Measurements from ENCODE around the gene TNS3.

Gene TNS3

DNA sequence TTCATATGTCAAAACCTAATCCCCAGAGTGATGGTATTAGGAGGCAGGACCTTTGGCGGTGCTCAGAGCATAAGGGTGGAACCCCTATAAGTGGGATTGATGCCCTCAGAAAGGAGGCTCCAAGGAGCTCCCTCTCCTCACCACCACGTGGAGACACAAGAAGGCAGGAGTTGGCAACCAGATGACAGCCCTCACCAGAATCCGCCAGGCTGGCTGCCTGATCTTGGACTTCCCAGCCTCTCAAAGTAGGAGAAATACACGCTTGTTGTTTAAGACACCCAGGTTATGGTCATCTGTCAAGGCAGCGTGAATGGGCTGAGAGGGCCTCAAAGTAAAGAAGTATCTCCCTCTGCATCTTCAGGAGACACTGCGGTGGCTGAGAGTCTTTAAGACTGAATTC lies 187.7 kb downstream of the TNS3 start:
- no peak overlapping the region for H3K23ac ChIP-seq (ENCODE audit: low read length in 2 of 2)
- H3K36me3 ChIP-seq (ENCODE audit: control insufficient read depth in 1 of 2, insufficient read depth in 2 of 2, low read depth in 1 of 2, low read length in 2 of 2) = peaks cover 0 to 74% of the 10 kb centered on the region in 2 experiments
- H3K4ac ChIP-seq (ENCODE audit: low read depth in 1 of 2, low read length in 2 of 2) = no peak overlapping the region
- H2BK15ac ChIP-seq (ENCODE audit: low read depth, poor library complexity, severe bottlenecking) = no peak overlapping the region
- no peak overlapping the region for H4K8ac ChIP-seq (ENCODE audit: low read length)
- no peak overlapping the region for H3K27ac ChIP-seq (ENCODE audit: low read length, poor library complexity, severe bottlenecking)
- peaks cover 0 to 58% of the 10 kb centered on the region in 2 experiments for H3K27me3 ChIP-seq (ENCODE audit: control insufficient read depth in 1 of 2, insufficient read depth in 1 of 2, low read length in 2 of 2)
- WGBS = 93% methylated on average over 6 of the region's 6 CpGs
- no peak overlapping the region for H3K14ac ChIP-seq (ENCODE audit: low read length in 2 of 2)
- H3K4me1 ChIP-seq (ENCODE audit: control insufficient read depth, insufficient read depth, low read depth, low read length) = no peaks in the 10 kb centered on the region
- H3K4me2 ChIP-seq (ENCODE audit: low read length, poor library complexity, severe bottlenecking) = no peak overlapping the region
- no peak overlapping the region for H2AFZ ChIP-seq (ENCODE audit: low read depth, low read length)
- H3K9ac ChIP-seq (ENCODE audit: low read length) = no peak overlapping the region
- no peak overlapping the region for H2BK5ac ChIP-seq (ENCODE audit: low read depth, low read length, poor library complexity, severe bottlenecking)
- DNase-seq = no peak
- no peak overlapping the region for H3K4me3 ChIP-seq (ENCODE audit: insufficient read depth in 1 of 2, low read depth in 1 of 2, low read length in 2 of 2)
- no peak overlapping the region for H4K91ac ChIP-seq (ENCODE audit: low read length)
- no peak overlapping the region for H2AK5ac ChIP-seq (ENCODE audit: low read length, severe bottlenecking)
- H3K18ac ChIP-seq (ENCODE audit: low read depth in 1 of 2, low read length in 2 of 2) = no peak overlapping the region
- H3K79me1 ChIP-seq (replicated peaks; ENCODE audit: low read length, poor library complexity, severe bottlenecking) = peaks cover 28% of the 10 kb centered on the region
- no peak overlapping the region for H2BK12ac ChIP-seq (ENCODE audit: low read length in 2 of 2)
- H3K9me3 ChIP-seq (ENCODE audit: control insufficient read depth, low read length) = no peaks in the 10 kb centered on the region
- H2BK120ac ChIP-seq (ENCODE audit: low read depth, low read length) = no peak overlapping the region

DNA sequence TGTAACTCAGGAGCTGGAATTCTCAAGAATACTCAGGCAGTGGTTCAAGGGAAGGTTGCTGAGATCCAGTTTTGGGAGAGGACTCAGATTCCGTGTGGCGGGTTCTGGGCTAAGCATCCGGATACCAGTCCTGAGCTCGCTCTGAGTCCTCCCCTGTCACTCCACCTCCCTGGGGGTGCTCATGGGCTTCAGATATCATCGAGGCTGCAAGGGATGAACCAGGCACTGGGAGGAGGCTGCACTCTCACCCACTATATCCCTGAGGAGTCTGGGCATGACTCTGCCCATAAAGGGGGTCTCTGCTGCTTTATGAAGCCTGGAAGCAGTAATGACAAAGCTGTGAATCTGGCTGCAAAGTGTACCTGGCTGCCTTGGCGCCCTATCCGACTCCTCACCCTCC lies 188.5 kb downstream of the TNS3 start:
- WGBS = 92% methylated on average over 7 of the region's 7 CpGs
- H3K9me3 ChIP-seq (ENCODE audit: control insufficient read depth, low read length) = no peaks in the 10 kb centered on the region

DNA sequence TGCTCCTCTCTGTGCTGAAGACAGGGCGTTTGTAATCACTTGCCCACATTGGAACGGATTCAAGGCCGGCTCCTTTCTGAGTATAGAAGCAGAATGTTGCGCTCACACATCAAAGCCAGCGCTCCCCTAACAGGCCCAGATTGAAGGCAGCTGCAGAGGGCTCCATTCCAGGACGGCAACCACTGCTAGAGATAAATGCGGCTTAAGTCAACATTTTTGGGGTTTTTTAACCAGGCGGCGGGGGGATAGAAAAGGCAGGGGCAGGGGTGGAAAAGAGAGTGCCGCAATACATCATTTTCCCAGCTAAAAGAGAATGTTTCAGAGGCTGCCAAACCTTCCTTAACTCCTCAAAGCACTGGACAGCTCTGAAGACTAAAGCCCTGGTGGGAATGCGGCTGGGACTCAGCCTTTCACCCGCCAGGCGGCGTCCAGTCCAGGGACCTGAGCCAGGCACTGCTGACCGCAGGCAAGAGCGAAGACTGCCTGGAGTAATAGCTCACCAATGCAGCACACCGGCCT lies 189.6 kb downstream of the TNS3 start:
- Histone ChIP-seq H3K27ac (ENCODE audit: low read length, poor library complexity, severe bottlenecking) (no peak overlapping the region), H2BK15ac (ENCODE audit: low read depth, poor library complexity, severe bottlenecking) (no peak overlapping the region), H3K23ac (ENCODE audit: low read length in 2 of 2) (no peak overlapping the region)

More for the DNA sequence above, 188.5 kb downstream of the TNS3 start:
- DNase-seq = no peak
- Histone ChIP-seq H3K18ac (ENCODE audit: low read depth in 1 of 2, low read length in 2 of 2) (no peak overlapping the region), H3K36me3 (ENCODE audit: control insufficient read depth in 1 of 2, insufficient read depth in 2 of 2, low read depth in 1 of 2, low read length in 2 of 2) (peaks cover 0 to 77% of the 10 kb centered on the region in 2 experiments), H2BK15ac (ENCODE audit: low read depth, poor library complexity, severe bottlenecking) (no peak overlapping the region), H3K27me3 (ENCODE audit: control insufficient read depth in 1 of 2, insufficient read depth in 1 of 2, low read length in 2 of 2) (peaks cover 0 to 61% of the 10 kb centered on the region in 2 experiments), H3K4me3 (ENCODE audit: insufficient read depth in 1 of 2, low read depth in 1 of 2, low read length in 2 of 2) (no peak overlapping the region), H2AFZ (ENCODE audit: low read depth, low read length) (no peak overlapping the region), H2BK12ac (ENCODE audit: low read length in 2 of 2) (no peak overlapping the region), H3K4ac (ENCODE audit: low read depth in 1 of 2, low read length in 2 of 2) (no peak overlapping the region), H2BK5ac (ENCODE audit: low read depth, low read length, poor library complexity, severe bottlenecking) (no peak overlapping the region), H3K9ac (ENCODE audit: low read length) (no peak overlapping the region), H4K8ac (ENCODE audit: low read length) (no peak overlapping the region), H3K4me2 (ENCODE audit: low read length, poor library complexity, severe bottlenecking) (no peak overlapping the region), H3K14ac (ENCODE audit: low read length in 2 of 2) (no peak overlapping the region), H3K23ac (ENCODE audit: low read length in 2 of 2) (peak overlapping the region in 1 of 2 experiments; percentile 17), H2BK120ac (ENCODE audit: low read depth, low read length) (no peak overlapping the region), H3K79me1 (replicated peaks; ENCODE audit: low read length, poor library complexity, severe bottlenecking) (peaks cover 30% of the 10 kb centered on the region), H3K27ac (ENCODE audit: low read length, poor library complexity, severe bottlenecking) (no peak overlapping the region), H3K4me1 (ENCODE audit: control insufficient read depth, insufficient read depth, low read depth, low read length) (no peaks in the 10 kb centered on the region), H2AK5ac (ENCODE audit: low read length, severe bottlenecking) (no peak overlapping the region), H4K91ac (ENCODE audit: low read length) (no peak overlapping the region)

DNA sequence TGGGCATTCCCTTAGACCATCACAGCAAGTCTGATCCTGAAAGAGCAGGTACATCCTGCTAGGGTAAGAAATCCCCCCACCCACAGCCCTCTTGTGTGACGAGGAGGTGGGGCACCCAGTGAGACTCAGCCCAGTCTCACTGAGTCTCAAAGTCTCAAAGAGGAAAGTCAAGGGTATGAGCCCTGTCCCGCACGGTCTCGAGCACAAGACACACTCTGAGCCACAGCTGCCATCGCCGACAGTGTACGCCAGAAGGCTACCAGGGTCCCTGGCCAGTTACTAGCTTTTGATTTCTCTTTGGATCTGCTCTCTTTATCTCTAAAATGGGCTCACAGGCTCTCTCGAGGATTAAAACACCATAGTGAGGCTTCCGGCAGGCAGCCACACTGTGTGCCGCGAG lies 190.2 kb downstream of the TNS3 start:
- peaks cover 0 to 76% of the 10 kb centered on the region in 2 experiments for H3K27me3 ChIP-seq (ENCODE audit: control insufficient read depth in 1 of 2, insufficient read depth in 1 of 2, low read length in 2 of 2)
- no peak overlapping the region for H2BK15ac ChIP-seq (ENCODE audit: low read depth, poor library complexity, severe bottlenecking)
- H2BK120ac ChIP-seq (ENCODE audit: low read depth, low read length) = no peak overlapping the region
- peaks cover 38% of the 10 kb centered on the region for H3K79me1 ChIP-seq (replicated peaks; ENCODE audit: low read length, poor library complexity, severe bottlenecking)
- H3K4me3 ChIP-seq (ENCODE audit: insufficient read depth in 1 of 2, low read depth in 1 of 2, low read length in 2 of 2) = no peak overlapping the region
- H3K4me1 ChIP-seq (ENCODE audit: control insufficient read depth, insufficient read depth, low read depth, low read length) = no peaks in the 10 kb centered on the region
- no peaks in the 10 kb centered on the region for H3K9me3 ChIP-seq (ENCODE audit: control insufficient read depth, low read length)
- DNase-seq = no peak
- no peak overlapping the region for H2BK5ac ChIP-seq (ENCODE audit: low read depth, low read length, poor library complexity, severe bottlenecking)
- no peak overlapping the region for H4K91ac ChIP-seq (ENCODE audit: low read length)
- H3K14ac ChIP-seq (ENCODE audit: low read length in 2 of 2) = no peak overlapping the region
- no peak overlapping the region for H2BK12ac ChIP-seq (ENCODE audit: low read length in 2 of 2)
- no peak overlapping the region for H3K9ac ChIP-seq (ENCODE audit: low read length)
- no peak overlapping the region for H3K23ac ChIP-seq (ENCODE audit: low read length in 2 of 2)
- H4K8ac ChIP-seq (ENCODE audit: low read length) = no peak overlapping the region
- no peak overlapping the region for H3K27ac ChIP-seq (ENCODE audit: low read length, poor library complexity, severe bottlenecking)
- no peak overlapping the region for H3K4ac ChIP-seq (ENCODE audit: low read depth in 1 of 2, low read length in 2 of 2)
- H3K36me3 ChIP-seq (ENCODE audit: control insufficient read depth in 1 of 2, insufficient read depth in 2 of 2, low read depth in 1 of 2, low read length in 2 of 2) = peaks cover 0 to 88% of the 10 kb centered on the region in 2 experiments
- no peak overlapping the region for H3K18ac ChIP-seq (ENCODE audit: low read depth in 1 of 2, low read length in 2 of 2)
- no peak overlapping the region for H2AFZ ChIP-seq (ENCODE audit: low read depth, low read length)
- no peak overlapping the region for H2AK5ac ChIP-seq (ENCODE audit: low read length, severe bottlenecking)
- H3K4me2 ChIP-seq (ENCODE audit: low read length, poor library complexity, severe bottlenecking) = no peak overlapping the region
- WGBS = 98% methylated on average over 11 of the region's 11 CpGs

More for the DNA sequence above, 189.6 kb downstream of the TNS3 start:
- Histone ChIP-seq H3K4ac (ENCODE audit: low read depth in 1 of 2, low read length in 2 of 2) (no peak overlapping the region), H3K4me3 (ENCODE audit: insufficient read depth in 1 of 2, low read depth in 1 of 2, low read length in 2 of 2) (no peak overlapping the region), H2BK120ac (ENCODE audit: low read depth, low read length) (no peak overlapping the region), H3K4me1 (ENCODE audit: control insufficient read depth, insufficient read depth, low read depth, low read length) (no peaks in the 10 kb centered on the region), H3K27me3 (ENCODE audit: control insufficient read depth in 1 of 2, insufficient read depth in 1 of 2, low read length in 2 of 2) (peaks cover 0 to 70% of the 10 kb centered on the region in 2 experiments), H2BK5ac (ENCODE audit: low read depth, low read length, poor library complexity, severe bottlenecking) (no peak overlapping the region), H4K91ac (ENCODE audit: low read length) (no peak overlapping the region), H3K9ac (ENCODE audit: low read length) (no peak overlapping the region), H3K18ac (ENCODE audit: low read depth in 1 of 2, low read length in 2 of 2) (no peak overlapping the region), H3K4me2 (ENCODE audit: low read length, poor library complexity, severe bottlenecking) (no peak overlapping the region), H3K36me3 (ENCODE audit: control insufficient read depth in 1 of 2, insufficient read depth in 2 of 2, low read depth in 1 of 2, low read length in 2 of 2) (peaks cover 0 to 89% of the 10 kb centered on the region in 2 experiments), H2BK12ac (ENCODE audit: low read length in 2 of 2) (no peak overlapping the region), H2AK5ac (ENCODE audit: low read length, severe bottlenecking) (no peak overlapping the region), H2AFZ (ENCODE audit: low read depth, low read length) (no peak overlapping the region), H3K14ac (ENCODE audit: low read length in 2 of 2) (no peak overlapping the region), H4K8ac (ENCODE audit: low read length) (no peak overlapping the region), H3K9me3 (ENCODE audit: control insufficient read depth, low read length) (no peaks in the 10 kb centered on the region), H3K79me1 (replicated peaks; ENCODE audit: low read length, poor library complexity, severe bottlenecking) (peaks cover 39% of the 10 kb centered on the region)
- WGBS = 95% methylated on average over 16 of the region's 17 CpGs
- no peak for DNase-seq

Data from mesenchymal stem cell (in vitro differentiated cells and primary cell).